Body of pancreas (tissue), 4 donors: ENCODE results near the gene MDFIC. TPM values are rescaled to one million over a fixed set of nuclear protein-coding genes. Genes with fewer than 3 reads are reported as not detected.
A peak's percentile ranks its signal among the peaks of the same experiment; 100 is the strongest.

ENCODE experiments used
- ATAC-seq: fragments of 150-250 bp; one replicate; pipeline ENCODE4 v1.9.1; 2016
- DNase-seq, 4 donors: peaks; one replicate each; pipeline ENCODE4 v3.0.0-alpha.2; 2019
- H3K27ac ChIP-seq, 4 donors: fragments of 200-600 bp; sonication (generic); 1 replicate in 3 of 4; 2 replicates in 1 of 4; pipeline versions ENCODE4 v1.5.1 to v1.6.1; 2016 to 2019; ENCODE audit warnings: mild to moderate bottlenecking in 1 of 4, mixed read lengths in 1 of 4, moderate library complexity in 1 of 4
- H3K27me3 ChIP-seq, 2 donors: fragments of 200-600 bp; sonication (generic); one replicate each; pipeline ENCODE4 v1.6.0; 2016; ENCODE audit warnings: mild to moderate bottlenecking in 1 of 2
- H3K36me3 ChIP-seq, 2 donors: fragments of 200-600 bp; sonication (generic); replicated peaks in 1 of 2; 2 replicates each; pipeline ENCODE4 v1.5.1; 2016; ENCODE audit warnings: low read depth in 2 of 2; ENCODE audit not compliant: insufficient read depth in 1 of 2
- H3K4me1 ChIP-seq: fragments of 200-600 bp; sonication (generic); one replicate; pipeline ENCODE4 v1.6.0; 2016
- H3K4me3 ChIP-seq, 2 donors: fragments of 200-600 bp; sonication (generic); 1 replicate in 1 of 2; 2 replicates in 1 of 2; pipeline ENCODE4 v1.5.1; 2016 to 2019
- H3K9me3 ChIP-seq, 3 donors: fragments of 200-600 bp; sonication (generic); 1 replicate in 2 of 3; 2 replicates in 1 of 3; pipeline ENCODE4 v1.5.1; 2016
- CTCF ChIP-seq, 7 experiments: fragments of 450-650 bp in 4 of 7; fragments of 200-600 bp in 3 of 7; sonication (generic) in 3 of 7; IDR thresholded peaks; one replicate each; pipeline ENCODE4 v1.5.1; 2016 to 2019; ENCODE audit warnings: antibody characterized with exemption in 7 of 7
- POLR2A ChIP-seq, 3 donors: fragments of 450-650 bp; IDR thresholded peaks; one replicate each; pipeline ENCODE4 v1.6.1; 2016; ENCODE audit warnings: antibody characterized with exemption in 3 of 3, mild to moderate bottlenecking in 2 of 3
- WGBS, 2 donors: methylation state at CpG; one replicate each; pipeline ENCODE4 v1.1.5; 2017; 5-methylcytosine and 5-hydroxymethylcytosine counted together
- intact Hi-C: fragments of 100-400 bp; cut with DNase I; formaldehyde crosslinking; loops from one replicate; pipeline ENCODE4 v1.15.1; 2023
- total RNA-seq, 2 donors: library from RNA; depleted of rRNA; stranded (reverse); fragments of >200 nt; gene quantifications; one replicate each; pipeline ENCODE4 v1.1.0, GENCODE V29; 2016

MDFIC gene
- total RNA-seq, 2 donors from 2014 or later, result 12.5 to 35.3 TPM

GRCh38 chr7:114988026-114988425 lies 66.1 kb downstream of the MDFIC start:
- Histone ChIP-seq H3K36me3 (no peaks in the 10 kb centered on the region), H3K4me1 (no peaks in the 10 kb centered on the region), H3K9me3 (peaks cover 0 to 4% (median 0%) of the 10 kb centered on the region in 3 donors), H3K4me3 (no peak overlapping the region), H3K27ac (no peak overlapping the region), H3K27me3 (no peaks in the 10 kb centered on the region)
- TF ChIP-seq POLR2A (IDR thresholded peaks at IDR 0.05), result no peak
- no peak for TF ChIP-seq CTCF (IDR thresholded peaks at IDR 0.05)
- 59 to 62% methylated on average over 1 of the region's 1 CpG for WGBS, 2 donors
- DNase-seq (no peak), ATAC-seq (no peak)
- intact Hi-C loops, result no loop called here

GRCh38 chr7:114988755-114989375 lies 67.0 kb downstream of the MDFIC start:
- intact Hi-C loops, result no loop called here
- Histone ChIP-seq H3K9me3 (peaks cover 0 to 4% (median 0%) of the 10 kb centered on the region in 3 donors), H3K4me1 (no peaks in the 10 kb centered on the region), H3K4me3 (no peak overlapping the region), H3K27ac (no peak overlapping the region), H3K36me3 (no peaks in the 10 kb centered on the region), H3K27me3 (no peaks in the 10 kb centered on the region)
- WGBS, 2 donors, result 70% methylated on average over 2 of the region's 2 CpGs
- peak in 3 of 4 donors; percentile 18 to 35 (median 21) for DNase-seq
- TF ChIP-seq POLR2A (IDR thresholded peaks at IDR 0.05), result no peak
- TF ChIP-seq CTCF (IDR thresholded peaks at IDR 0.05), result no peak
- no peak for ATAC-seq

GRCh38 chr7:114989531-114989930 lies 67.6 kb downstream of the MDFIC start:
- no peak overlapping the region for H3K27ac ChIP-seq
- H3K9me3 ChIP-seq, result peaks cover 0 to 4% (median 0%) of the 10 kb centered on the region in 3 donors
- ATAC-seq, result no peak
- H3K36me3 ChIP-seq, result no peaks in the 10 kb centered on the region
- no peak for DNase-seq
- no peaks in the 10 kb centered on the region for H3K4me1 ChIP-seq
- 86 to 88% methylated on average over 5 of the region's 5 CpGs for WGBS, 2 donors
- TF ChIP-seq POLR2A (IDR thresholded peaks at IDR 0.05) (no peak), CTCF (IDR thresholded peaks at IDR 0.05) (no peak)
- intact Hi-C loops, result no loop called here
- H3K4me3 ChIP-seq, result no peak overlapping the region
- no peaks in the 10 kb centered on the region for H3K27me3 ChIP-seq

GRCh38 chr7:114997487-114998404 lies 75.9 kb downstream of the MDFIC start:
- DNase-seq (no peak), ATAC-seq (no peak)
- H3K4me3 ChIP-seq, result no peak overlapping the region
- WGBS, 2 donors, result 90 to 91% methylated on average over 6 of the region's 6 CpGs
- no peak for TF ChIP-seq CTCF (IDR thresholded peaks at IDR 0.05)
- no peak for TF ChIP-seq POLR2A (IDR thresholded peaks at IDR 0.05)
- intact Hi-C loops, result no loop called here
- no peak overlapping the region for H3K27ac ChIP-seq
- no peaks in the 10 kb centered on the region for H3K4me1 ChIP-seq
- no peaks in the 10 kb centered on the region for H3K27me3 ChIP-seq
- no peaks in the 10 kb centered on the region for H3K36me3 ChIP-seq
- no peaks in the 10 kb centered on the region for H3K9me3 ChIP-seq
